ENCODE data around the gene LTBP1.

DNA sequence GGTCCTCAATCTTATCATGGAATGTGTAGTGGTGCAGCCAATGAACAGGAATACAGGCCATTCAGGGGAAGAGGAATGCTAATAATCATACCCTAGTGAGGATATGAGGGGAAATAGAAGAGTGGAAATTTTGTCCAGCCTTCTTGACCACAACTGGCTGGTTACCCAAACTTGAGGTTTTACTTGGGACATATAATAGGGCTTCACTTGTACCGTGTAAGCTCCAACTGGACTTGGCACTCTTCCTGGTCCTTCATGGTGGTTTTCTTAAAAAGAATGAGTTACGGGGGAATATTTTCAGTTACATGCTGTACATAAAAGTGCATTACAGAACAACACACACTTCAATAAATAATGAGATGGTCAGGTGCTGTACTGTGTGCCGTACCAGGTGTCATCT lies 294.8 kb downstream of the LTBP1 start:
- TF ChIP-seq, protein P1, sequence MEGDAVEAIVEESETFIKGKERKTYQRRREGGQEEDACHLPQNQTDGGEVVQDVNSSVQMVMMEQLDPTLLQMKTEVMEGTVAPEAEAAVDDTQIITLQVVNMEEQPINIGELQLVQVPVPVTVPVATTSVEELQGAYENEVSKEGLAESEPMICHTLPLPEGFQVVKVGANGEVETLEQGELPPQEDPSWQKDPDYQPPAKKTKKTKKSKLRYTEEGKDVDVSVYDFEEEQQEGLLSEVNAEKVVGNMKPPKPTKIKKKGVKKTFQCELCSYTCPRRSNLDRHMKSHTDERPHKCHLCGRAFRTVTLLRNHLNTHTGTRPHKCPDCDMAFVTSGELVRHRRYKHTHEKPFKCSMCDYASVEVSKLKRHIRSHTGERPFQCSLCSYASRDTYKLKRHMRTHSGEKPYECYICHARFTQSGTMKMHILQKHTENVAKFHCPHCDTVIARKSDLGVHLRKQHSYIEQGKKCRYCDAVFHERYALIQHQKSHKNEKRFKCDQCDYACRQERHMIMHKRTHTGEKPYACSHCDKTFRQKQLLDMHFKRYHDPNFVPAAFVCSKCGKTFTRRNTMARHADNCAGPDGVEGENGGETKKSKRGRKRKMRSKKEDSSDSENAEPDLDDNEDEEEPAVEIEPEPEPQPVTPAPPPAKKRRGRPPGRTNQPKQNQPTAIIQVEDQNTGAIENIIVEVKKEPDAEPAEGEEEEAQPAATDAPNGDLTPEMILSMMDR (IDR thresholded peaks at IDR 0.05): no peak
- TF ChIP-seq POLR2A (IDR thresholded peaks at IDR 0.05): no peak
